Panc1 (cell line): ENCODE results near the gene VWC2L.

Experiments
- POLR2AphosphoS5 ChIP-seq: IDR thresholded peaks from 2 replicates; pipeline ENCODE4 v1.6.1; 2012; ENCODE audit warnings: mild to moderate bottlenecking, low read depth, low read length, moderate library complexity
- TF ChIP-seq, protein P1 (sequence below): fragments of 450-650 bp; IDR thresholded peaks from 2 replicates; pipeline ENCODE4 v1.5.1; 2017; ENCODE audit warnings: mild to moderate bottlenecking
- TF ChIP-seq, protein P2 (sequence below), 2 experiments: IDR thresholded peaks; 2 replicates each; pipeline ENCODE4 v1.6.1; 2011 to 2012; ENCODE audit warnings: low read depth in 2 of 2, control low read depth in 1 of 2, low read length in 1 of 2, mild to moderate bottlenecking in 1 of 2, moderate library complexity in 1 of 2; ENCODE audit not compliant: insufficient read depth in 1 of 2

DNA sequence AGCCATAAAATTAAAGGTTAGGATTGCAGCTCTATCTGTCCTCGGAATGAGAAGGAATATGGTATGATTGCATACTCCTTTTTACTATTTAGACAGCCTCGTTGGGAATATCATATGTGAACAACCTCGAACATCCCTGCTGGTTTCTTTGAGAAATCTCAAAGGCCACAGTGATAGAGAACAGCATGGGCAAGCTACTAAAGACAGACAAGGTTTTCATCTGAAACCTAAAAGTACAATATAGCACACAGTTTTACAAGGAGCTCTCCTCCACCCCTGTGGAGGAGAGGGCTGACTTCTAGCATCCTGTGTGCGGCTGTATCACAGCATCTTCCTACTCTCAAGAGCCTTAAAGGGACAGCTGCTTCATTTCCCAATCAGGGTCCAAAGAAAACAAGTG, 104.3 kb downstream of the VWC2L start:
- TF ChIP-seq, protein P1, sequence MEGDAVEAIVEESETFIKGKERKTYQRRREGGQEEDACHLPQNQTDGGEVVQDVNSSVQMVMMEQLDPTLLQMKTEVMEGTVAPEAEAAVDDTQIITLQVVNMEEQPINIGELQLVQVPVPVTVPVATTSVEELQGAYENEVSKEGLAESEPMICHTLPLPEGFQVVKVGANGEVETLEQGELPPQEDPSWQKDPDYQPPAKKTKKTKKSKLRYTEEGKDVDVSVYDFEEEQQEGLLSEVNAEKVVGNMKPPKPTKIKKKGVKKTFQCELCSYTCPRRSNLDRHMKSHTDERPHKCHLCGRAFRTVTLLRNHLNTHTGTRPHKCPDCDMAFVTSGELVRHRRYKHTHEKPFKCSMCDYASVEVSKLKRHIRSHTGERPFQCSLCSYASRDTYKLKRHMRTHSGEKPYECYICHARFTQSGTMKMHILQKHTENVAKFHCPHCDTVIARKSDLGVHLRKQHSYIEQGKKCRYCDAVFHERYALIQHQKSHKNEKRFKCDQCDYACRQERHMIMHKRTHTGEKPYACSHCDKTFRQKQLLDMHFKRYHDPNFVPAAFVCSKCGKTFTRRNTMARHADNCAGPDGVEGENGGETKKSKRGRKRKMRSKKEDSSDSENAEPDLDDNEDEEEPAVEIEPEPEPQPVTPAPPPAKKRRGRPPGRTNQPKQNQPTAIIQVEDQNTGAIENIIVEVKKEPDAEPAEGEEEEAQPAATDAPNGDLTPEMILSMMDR = no peak
- no peak for TF ChIP-seq POLR2AphosphoS5
- TF ChIP-seq, protein P2, sequence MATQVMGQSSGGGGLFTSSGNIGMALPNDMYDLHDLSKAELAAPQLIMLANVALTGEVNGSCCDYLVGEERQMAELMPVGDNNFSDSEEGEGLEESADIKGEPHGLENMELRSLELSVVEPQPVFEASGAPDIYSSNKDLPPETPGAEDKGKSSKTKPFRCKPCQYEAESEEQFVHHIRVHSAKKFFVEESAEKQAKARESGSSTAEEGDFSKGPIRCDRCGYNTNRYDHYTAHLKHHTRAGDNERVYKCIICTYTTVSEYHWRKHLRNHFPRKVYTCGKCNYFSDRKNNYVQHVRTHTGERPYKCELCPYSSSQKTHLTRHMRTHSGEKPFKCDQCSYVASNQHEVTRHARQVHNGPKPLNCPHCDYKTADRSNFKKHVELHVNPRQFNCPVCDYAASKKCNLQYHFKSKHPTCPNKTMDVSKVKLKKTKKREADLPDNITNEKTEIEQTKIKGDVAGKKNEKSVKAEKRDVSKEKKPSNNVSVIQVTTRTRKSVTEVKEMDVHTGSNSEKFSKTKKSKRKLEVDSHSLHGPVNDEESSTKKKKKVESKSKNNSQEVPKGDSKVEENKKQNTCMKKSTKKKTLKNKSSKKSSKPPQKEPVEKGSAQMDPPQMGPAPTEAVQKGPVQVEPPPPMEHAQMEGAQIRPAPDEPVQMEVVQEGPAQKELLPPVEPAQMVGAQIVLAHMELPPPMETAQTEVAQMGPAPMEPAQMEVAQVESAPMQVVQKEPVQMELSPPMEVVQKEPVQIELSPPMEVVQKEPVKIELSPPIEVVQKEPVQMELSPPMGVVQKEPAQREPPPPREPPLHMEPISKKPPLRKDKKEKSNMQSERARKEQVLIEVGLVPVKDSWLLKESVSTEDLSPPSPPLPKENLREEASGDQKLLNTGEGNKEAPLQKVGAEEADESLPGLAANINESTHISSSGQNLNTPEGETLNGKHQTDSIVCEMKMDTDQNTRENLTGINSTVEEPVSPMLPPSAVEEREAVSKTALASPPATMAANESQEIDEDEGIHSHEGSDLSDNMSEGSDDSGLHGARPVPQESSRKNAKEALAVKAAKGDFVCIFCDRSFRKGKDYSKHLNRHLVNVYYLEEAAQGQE (IDR thresholded peaks at IDR 0.05; ENCODE audit: insufficient read depth in 1 of 2, low read depth in 2 of 2, low read length in 1 of 2) = no peak
